ENCODE data around the gene CEP41.

The CEP41 gene, protein sequence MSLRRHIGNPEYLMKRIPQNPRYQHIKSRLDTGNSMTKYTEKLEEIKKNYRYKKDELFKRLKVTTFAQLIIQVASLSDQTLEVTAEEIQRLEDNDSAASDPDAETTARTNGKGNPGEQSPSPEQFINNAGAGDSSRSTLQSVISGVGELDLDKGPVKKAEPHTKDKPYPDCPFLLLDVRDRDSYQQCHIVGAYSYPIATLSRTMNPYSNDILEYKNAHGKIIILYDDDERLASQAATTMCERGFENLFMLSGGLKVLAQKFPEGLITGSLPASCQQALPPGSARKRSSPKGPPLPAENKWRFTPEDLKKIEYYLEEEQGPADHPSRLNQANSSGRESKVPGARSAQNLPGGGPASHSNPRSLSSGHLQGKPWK

GRCh38 chr7:130440527-130441365 lies at the start of gene CEP41:
Gene CEP41 (minus strand): TSS chr7:130441016. CDS start chr7:130440966, 50 bp downstream.
- DNase-seq (ENCODE audit: low read depth in 2 of 2): peak; percentile 72 to 82

DNA sequence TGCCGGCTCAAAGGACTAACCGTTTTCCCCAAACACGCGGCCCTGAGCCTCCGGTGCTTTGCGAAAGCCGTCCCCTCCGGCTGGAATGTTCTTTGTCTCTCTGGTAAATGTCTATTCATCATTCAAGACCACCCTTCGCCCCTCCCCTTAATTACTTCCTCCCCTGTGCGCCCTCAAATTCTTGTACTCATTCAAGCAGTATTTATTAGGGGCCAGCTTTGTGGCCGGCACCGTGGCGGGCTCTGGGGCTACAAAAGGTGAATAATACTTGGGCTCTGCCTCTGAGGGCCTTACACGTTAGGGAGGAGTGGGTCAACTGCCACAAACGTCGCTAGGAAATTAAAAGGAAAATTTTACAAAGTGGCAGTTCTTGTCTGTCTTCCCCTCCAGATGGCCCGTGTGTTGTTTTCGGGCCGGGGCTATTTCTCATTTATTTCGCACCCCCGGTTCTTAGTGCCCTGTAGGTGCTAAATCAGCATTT lies 49.5 kb upstream of the CEP41 start:
- DNase-seq (ENCODE audit: low read depth in 2 of 2): no peak

GRCh38 chr7:130489140-130489983 lies 48.5 kb upstream of the CEP41 start:
- no peak for DNase-seq (ENCODE audit: low read depth in 2 of 2)

DNA sequence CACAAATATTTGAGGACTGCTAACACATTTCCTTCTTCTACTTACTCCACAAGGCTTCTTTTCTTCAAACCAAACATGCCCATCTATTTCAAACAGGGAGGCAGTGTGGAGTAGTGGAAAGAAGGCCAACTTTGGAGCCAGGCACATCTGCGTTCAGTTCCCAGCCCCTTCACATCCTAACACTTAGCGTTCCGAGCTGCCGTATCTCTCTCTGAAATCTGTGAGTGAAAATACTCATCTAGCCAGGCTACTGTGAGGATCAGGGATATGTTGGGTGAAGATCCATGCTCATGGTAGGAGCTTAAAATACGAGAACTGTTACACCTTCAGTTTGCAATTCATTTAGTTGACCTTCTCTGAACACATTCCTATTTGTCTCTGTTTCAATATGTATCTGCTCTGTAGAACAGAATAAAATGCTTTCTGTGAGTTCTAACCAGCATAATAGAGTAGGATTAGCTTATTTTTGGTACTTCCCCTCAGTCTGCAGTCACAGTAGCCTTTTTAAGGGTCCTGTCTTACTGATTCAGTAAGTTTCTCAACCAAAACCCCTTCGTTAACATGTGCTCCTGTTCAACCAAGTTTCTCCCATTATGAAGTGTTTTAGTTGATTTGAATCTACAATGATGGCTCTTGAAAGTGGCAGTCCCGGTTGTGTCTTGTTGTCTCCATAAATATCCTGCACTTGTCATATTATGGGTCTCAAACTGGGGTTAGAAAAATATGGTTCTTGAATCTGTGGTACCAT lies 47.8 kb upstream of the CEP41 start:
- DNase-seq (ENCODE audit: low read depth in 2 of 2): no peak

GRCh38 chr7:130486954-130487436 lies 46.2 kb upstream of the CEP41 start:
- no peak for DNase-seq (ENCODE audit: low read depth in 2 of 2)

- DNase-seq (ENCODE audit: low read depth in 2 of 2): peak; percentile 6 to 24
Observed at GRCh38 chr7:130486114-130486953, 45.5 kb upstream of the CEP41 start.

- no peak for DNase-seq (ENCODE audit: low read depth in 2 of 2)
Observed at GRCh38 chr7:130485734-130486113, 44.9 kb upstream of the CEP41 start.

GRCh38 chr7:130483031-130483430 lies 42.2 kb upstream of the CEP41 start:
- DNase-seq (ENCODE audit: low read depth in 2 of 2): no peak

GRCh38 chr7:130481898-130482297 lies 41.1 kb upstream of the CEP41 start:
- no peak for DNase-seq (ENCODE audit: low read depth in 2 of 2)

DNA sequence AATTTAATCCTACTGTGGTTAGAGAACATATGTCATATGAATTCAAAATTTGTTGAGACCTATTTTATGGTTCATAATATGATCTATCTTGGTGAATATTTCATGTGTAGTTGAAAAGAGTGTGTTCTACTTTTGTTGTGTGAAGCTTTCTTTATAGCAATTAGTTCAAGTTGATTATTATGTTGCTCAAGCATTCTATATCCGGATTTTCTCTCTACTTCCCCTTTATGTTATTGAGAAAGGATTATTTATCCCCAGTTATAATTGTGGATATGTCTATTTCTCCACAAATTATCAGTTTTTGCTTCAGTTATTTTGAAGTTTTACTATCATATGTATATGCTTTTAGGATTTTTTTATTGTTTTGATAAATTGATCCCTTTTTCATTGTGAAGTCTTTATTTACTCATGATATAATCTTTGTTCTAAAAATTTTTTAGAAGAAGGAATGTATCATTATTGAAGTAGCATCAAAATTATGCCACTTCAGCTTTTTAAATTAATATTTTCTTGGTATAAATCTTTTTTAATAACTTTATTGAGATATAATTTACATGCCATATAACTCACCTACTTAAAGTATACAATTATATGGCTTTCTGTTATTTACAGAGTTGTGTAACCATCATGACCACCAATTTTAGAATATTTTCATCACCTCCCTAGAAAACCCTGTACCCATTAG lies 39.0 kb upstream of the CEP41 start:
- no peak for DNase-seq (ENCODE audit: low read depth in 2 of 2)

- DNase-seq (ENCODE audit: low read depth in 2 of 2): no peak
Observed at GRCh38 chr7:130478991-130479390, 38.2 kb upstream of the CEP41 start.

DNA sequence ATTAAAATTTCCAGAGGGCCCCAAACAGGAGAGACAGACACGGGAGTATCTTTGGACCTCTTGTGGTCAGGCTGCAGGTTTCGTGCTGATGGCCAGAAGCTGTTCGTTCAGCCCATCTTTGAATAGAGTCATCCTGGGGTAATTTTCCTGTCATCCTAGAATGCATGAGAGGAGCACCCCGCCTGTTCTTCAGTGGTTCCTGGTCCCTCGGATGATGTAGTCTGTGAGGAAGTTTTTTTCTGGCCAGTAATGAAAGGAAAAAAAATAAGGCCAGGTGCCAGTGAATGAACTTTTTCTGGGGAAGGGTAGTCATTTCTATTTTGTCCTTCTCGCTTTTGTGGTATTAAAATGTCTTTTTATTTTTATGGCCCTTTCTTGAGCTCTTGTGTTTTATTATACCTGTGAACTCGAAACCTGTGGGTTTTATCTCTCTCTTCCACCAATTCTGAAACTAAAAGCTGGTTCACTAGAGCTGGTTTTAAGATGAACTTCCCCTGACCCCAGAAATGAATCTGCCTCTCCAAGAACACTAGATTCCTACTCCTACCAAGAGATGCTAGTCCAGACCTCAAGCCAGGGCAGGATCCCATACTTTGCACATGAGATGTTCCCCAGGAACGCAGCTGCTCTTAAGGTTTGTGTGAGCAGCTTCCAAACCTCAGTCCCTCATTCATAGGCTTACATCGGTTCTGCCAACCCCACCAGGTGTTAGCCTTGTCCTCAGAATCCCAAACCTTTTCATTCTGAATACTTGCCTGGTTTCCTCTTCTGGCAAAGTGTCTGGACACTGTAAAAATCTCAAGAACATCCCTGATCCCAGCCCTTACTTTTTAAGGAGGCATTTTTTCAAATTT lies 35.7 kb upstream of the CEP41 start:
- no peak for DNase-seq (ENCODE audit: low read depth in 2 of 2)

DNA sequence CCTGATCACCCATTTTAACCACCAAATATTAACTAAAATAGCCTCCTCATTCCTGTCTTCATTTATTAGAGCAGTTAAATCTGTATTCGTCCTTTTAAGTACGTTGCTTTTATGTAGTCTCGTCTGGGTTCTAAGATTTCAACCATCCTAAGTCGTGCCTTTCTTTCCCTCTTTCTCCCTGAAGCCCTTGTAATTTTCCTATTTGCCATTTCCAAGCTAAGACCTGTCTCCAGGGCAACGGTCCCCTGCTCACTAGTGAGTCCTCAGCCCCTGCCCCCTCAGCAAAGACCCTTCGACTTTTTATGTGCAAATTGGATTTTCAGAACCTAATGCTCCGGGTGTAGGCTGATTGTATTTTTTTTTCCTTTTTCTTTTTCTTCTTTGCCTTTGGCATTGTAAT lies 35.0 kb upstream of the CEP41 start:
- DNase-seq (ENCODE audit: low read depth in 2 of 2): no peak

DNA sequence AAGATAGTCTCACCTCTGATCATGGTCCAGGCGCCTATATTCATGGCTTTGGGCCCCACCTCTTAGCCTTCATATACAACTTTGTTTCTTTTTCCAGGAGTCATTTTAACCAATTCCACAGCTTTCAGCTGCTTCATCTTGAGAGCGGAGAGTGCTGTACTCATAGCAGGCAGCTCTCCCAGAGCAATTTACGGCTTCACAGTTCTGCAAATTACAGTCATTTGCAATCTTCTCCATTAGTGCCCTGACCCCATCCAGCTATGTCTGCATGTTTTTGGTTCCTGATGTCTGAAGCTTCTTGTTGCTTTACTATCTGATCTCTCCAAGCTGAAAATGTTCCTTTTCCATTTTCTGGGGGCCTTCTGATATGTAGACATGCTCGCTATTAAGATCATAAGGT lies 33.1 kb upstream of the CEP41 start:
- no peak for DNase-seq (ENCODE audit: low read depth in 2 of 2)

DNA sequence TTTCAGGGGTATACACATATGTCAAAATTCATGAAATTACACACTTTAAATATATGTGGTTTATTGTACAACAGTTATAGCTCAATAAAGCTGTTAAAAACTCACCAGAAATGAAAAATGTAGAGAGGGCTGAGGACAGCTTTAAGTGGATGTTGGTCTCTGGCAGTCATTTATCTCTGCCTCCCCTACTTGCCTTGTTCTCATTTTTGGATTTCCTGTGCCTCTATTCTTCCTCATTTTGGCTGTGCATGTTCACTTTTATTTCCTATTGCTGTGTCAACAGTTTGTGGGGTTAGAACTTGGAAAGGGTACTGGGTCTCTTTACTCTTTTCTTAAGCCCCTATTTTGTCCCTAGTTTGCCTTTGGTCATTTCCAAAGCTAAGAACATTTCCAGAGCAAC lies 32.5 kb upstream of the CEP41 start:
- DNase-seq (ENCODE audit: low read depth in 2 of 2): no peak

DNA sequence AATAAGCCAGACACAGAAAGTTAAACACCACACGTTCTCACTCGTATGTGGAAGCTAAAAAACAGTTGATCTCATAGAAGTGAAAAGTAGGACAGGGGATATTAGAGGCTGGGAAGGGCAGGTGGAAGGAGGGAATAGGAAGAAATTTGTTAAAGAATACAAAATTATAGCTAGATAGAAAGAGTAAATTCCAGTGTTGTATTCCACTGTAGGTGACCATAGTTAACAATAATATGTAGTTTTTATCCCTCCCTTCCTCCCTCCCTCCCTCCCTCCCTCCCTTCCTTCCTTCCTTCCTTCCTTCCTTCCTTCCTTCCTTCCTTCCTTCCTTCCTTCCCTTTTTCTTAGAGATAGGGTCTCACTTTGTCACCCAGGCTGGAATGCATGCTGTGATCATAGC lies 31.2 kb upstream of the CEP41 start:
- DNase-seq (ENCODE audit: low read depth in 2 of 2): no peak

DNA sequence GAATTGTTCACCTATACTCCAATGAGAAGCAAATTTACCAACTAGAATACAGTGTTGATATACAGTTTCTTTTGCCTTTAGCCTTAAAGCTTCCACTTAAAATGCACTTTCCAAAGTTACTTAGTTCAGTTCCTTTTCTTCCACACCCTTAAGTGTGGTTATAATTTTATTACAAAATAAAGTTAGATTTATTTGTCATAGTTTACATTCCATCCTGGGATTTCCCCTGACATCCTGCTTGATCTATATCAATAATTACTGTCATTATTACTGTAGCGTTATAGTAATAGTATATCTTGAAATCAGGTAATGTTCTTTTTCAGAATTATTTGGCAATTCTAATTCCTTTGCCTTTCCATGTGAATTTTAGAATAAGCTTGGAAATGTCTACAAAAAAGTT lies 27.8 kb upstream of the CEP41 start:
- no peak for DNase-seq (ENCODE audit: low read depth in 2 of 2)

GRCh38 chr7:130463553-130464434 lies 23.0 kb upstream of the CEP41 start:
- DNase-seq (ENCODE audit: low read depth in 2 of 2): no peak

Data from stimulated activated CD4-positive, alpha-beta T cell treated with anti-CD3 and anti-CD28 coated beads, Interleukin-1b, Interleukin-23, amount 100 ng/mL, for 1 hour (primary cell).